H1 (cell line): ENCODE measurements around the gene TADA2B. TPM values are rescaled to one million over a fixed set of nuclear protein-coding genes. Genes with fewer than 3 reads are reported as not detected.

ENCODE experiments used
- CTCF ChIA-PET: fragments of 300-600 bp; sonication (Branson Sonifier 250); formaldehyde crosslinking; loops from one replicate; lab custom pipeline; 2021; ENCODE audit not compliant: partially characterized antibody; lab: Charles Lee
- POLR2A ChIA-PET: fragments of 300-600 bp; sonication (Branson Sonifier 250); formaldehyde crosslinking; loops from one replicate; lab custom pipeline; 2021; ENCODE audit warnings: inconsistent platforms; ENCODE audit not compliant: partially characterized antibody; lab: Charles Lee
- DNase-seq, 2 experiments: peaks; one replicate each; pipeline versions ENCODE4 v3.0.0 to v3.0.0-alpha.2; 2010 to 2022; ENCODE audit warnings: low spot score in 2 of 2, low read depth in 1 of 2, mixed read lengths in 1 of 2
- FAIRE-seq: peaks from 2 replicates; lab custom pipeline; 2011; peaks lifted over from hg19 to GRCh38; lab: Jason Lieb, UNC
- H2AFZ ChIP-seq: 2 replicates; pipeline ENCODE4 v1.8.1; 2012; ENCODE audit warnings: low read length, inconsistent platforms
- H2AK5ac ChIP-seq: 2 replicates; pipeline ENCODE4 v1.6.1; 2013; ENCODE audit warnings: low read depth, low read length
- H2BK120ac ChIP-seq: replicated peaks from 2 replicates; pipeline ENCODE3; 2013; ENCODE audit warnings: low read depth, low read length, inconsistent platforms
- H2BK12ac ChIP-seq: 2 replicates; pipeline ENCODE4 v1.6.1; 2013; ENCODE audit warnings: low read depth, low read length
- H2BK15ac ChIP-seq: 2 replicates; pipeline ENCODE4 v1.6.1; 2013; ENCODE audit warnings: low read length
- H2BK20ac ChIP-seq: 2 replicates; pipeline ENCODE4 v1.6.1; 2013; ENCODE audit warnings: low read length
- H2BK5ac ChIP-seq: 2 replicates; pipeline ENCODE4 v1.6.1; 2013; ENCODE audit warnings: low read depth, low read length
- H3K14ac ChIP-seq: 2 replicates; pipeline ENCODE4 v1.6.1; 2013; ENCODE audit warnings: inconsistent platforms; ENCODE audit not compliant: insufficient read length
- H3K18ac ChIP-seq: 2 replicates; pipeline ENCODE4 v1.6.1; 2013; ENCODE audit warnings: low read length; ENCODE audit errors: extremely low read depth
- H3K23ac ChIP-seq: 2 replicates; pipeline ENCODE4 v1.6.1; 2013; ENCODE audit warnings: inconsistent platforms; ENCODE audit not compliant: insufficient read length
- H3K23me2 ChIP-seq: 2 replicates; pipeline ENCODE4 v1.6.1; 2013; ENCODE audit warnings: low read depth, low read length
- H3K27ac ChIP-seq: 2 replicates; pipeline ENCODE4 v1.6.1; 2011; ENCODE audit warnings: low read depth, low read length, inconsistent platforms
- H3K27me3 ChIP-seq, 4 experiments: replicated peaks in 1 of 4; 1 replicate in 1 of 4; 2 replicates in 3 of 4; pipeline versions ENCODE4 v1.6.1 to v1.8.1; 2011 to 2013; ENCODE audit warnings: low read length in 3 of 4, mild to moderate bottlenecking in 3 of 4, inconsistent platforms in 2 of 4, mixed read lengths in 2 of 4, moderate library complexity in 1 of 4; ENCODE audit not compliant: control insufficient read depth in 3 of 4, insufficient read depth in 3 of 4; ENCODE audit errors: extremely low read depth in 1 of 4
- H3K36me3 ChIP-seq, 4 experiments: 2 replicates each; pipeline versions ENCODE4 v1.6.1 to v1.8.1; 2011 to 2013; ENCODE audit warnings: mild to moderate bottlenecking in 4 of 4, low read length in 3 of 4, moderate library complexity in 2 of 4, control low read depth in 1 of 4, inconsistent platforms in 1 of 4; ENCODE audit not compliant: insufficient read depth in 4 of 4, control insufficient read depth in 2 of 4
- H3K4ac ChIP-seq: replicated peaks from 2 replicates; pipeline ENCODE3; 2013; ENCODE audit warnings: low read length, low read depth, mixed read lengths, inconsistent platforms; ENCODE audit not compliant: insufficient read length
- H3K4me1 ChIP-seq, 4 experiments: replicated peaks in 1 of 4; 1 replicate in 1 of 4; 2 replicates in 3 of 4; pipeline versions ENCODE4 v1.6.1 to v1.8.1; 2011 to 2013; ENCODE audit warnings: low read length in 3 of 4, inconsistent platforms in 2 of 4, mixed read lengths in 1 of 4; ENCODE audit not compliant: insufficient read depth in 4 of 4, control insufficient read depth in 3 of 4
- H3K4me2 ChIP-seq, 2 experiments: 2 replicates each; pipeline versions ENCODE4 v1.6.1 to v1.8.1; 2011 to 2013; ENCODE audit warnings: low read depth in 2 of 2, low read length in 2 of 2, control low read depth in 1 of 2, inconsistent platforms in 1 of 2, mild to moderate bottlenecking in 1 of 2; ENCODE audit not compliant: insufficient read depth in 1 of 2
- H3K4me3 ChIP-seq, 4 experiments: fragments of 200-600, 300-600 bp in 1 of 4; sonication (generic), shearing (Covaris generic), sonication (Bioruptor Twin) in 1 of 4; 2 replicates each; pipeline versions ENCODE4 v1.5.1 to v1.8.1; 2011 to 2016; ENCODE audit warnings: low read length in 4 of 4, low read depth in 3 of 4, control low read depth in 2 of 4, inconsistent platforms in 2 of 4, mild to moderate bottlenecking in 2 of 4, mixed read lengths in 1 of 4, moderate library complexity in 1 of 4; ENCODE audit not compliant: insufficient read depth in 2 of 4; ENCODE audit errors: extremely low read depth in 1 of 4
- H3K56ac ChIP-seq: replicated peaks from 2 replicates; pipeline ENCODE3; 2013; ENCODE audit warnings: low read depth, mild to moderate bottlenecking, mixed read lengths, low read length, inconsistent platforms; ENCODE audit not compliant: insufficient read length
- H3K79me1 ChIP-seq: 2 replicates; pipeline ENCODE4 v1.6.1; 2013; ENCODE audit warnings: low read depth, low read length, control low read depth
- H3K79me2 ChIP-seq, 2 experiments: 2 replicates each; pipeline versions ENCODE4 v1.6.1 to v1.8.1; 2012 to 2013; ENCODE audit warnings: low read length in 2 of 2, mild to moderate bottlenecking in 2 of 2, inconsistent platforms in 1 of 2; ENCODE audit not compliant: insufficient read depth in 2 of 2, control insufficient read depth in 1 of 2
- H3K9ac ChIP-seq, 4 experiments: replicated peaks in 1 of 4; 1 replicate in 1 of 4; 2 replicates in 3 of 4; pipeline versions ENCODE4 v1.6.1 to v1.8.1; 2011 to 2013; ENCODE audit warnings: low read depth in 3 of 4, low read length in 3 of 4, control low read depth in 2 of 4, mild to moderate bottlenecking in 2 of 4, moderate library complexity in 2 of 4, inconsistent platforms in 1 of 4; ENCODE audit errors: extremely low read depth in 1 of 4
- H3K9me3 ChIP-seq, 2 experiments: 2 replicates each; pipeline versions ENCODE4 v1.6.1 to v1.8.1; 2012 to 2013; ENCODE audit warnings: mild to moderate bottlenecking in 2 of 2, moderate library complexity in 2 of 2, control low read depth in 1 of 2, inconsistent platforms in 1 of 2, low read depth in 1 of 2, low read length in 1 of 2, mixed read lengths in 1 of 2; ENCODE audit not compliant: insufficient read depth in 2 of 2
- H4K20me1 ChIP-seq, 2 experiments: replicated peaks in 1 of 2; 2 replicates each; pipeline versions ENCODE3 to v1.8.1; 2011 to 2013; ENCODE audit warnings: inconsistent platforms in 2 of 2, low read length in 2 of 2, mild to moderate bottlenecking in 1 of 2; ENCODE audit not compliant: insufficient read depth in 2 of 2, control insufficient read depth in 1 of 2
- H4K5ac ChIP-seq: 2 replicates; pipeline ENCODE4 v1.6.1; 2013; ENCODE audit warnings: low read length, low read depth, mixed read lengths, inconsistent platforms; ENCODE audit not compliant: insufficient read length
- H4K8ac ChIP-seq: 2 replicates; pipeline ENCODE4 v1.8.0; 2013; ENCODE audit warnings: mild to moderate bottlenecking, moderate library complexity, low read length, inconsistent platforms; ENCODE audit not compliant: insufficient read depth; ENCODE audit errors: extremely low read depth
- H4K91ac ChIP-seq: replicated peaks from 2 replicates; pipeline ENCODE3; 2013; ENCODE audit warnings: low read length, mixed read lengths, inconsistent platforms; ENCODE audit not compliant: insufficient read length
- JUND ChIP-seq: IDR thresholded peaks from 2 replicates; pipeline ENCODE4 v1.6.1; 2011; ENCODE audit warnings: mild to moderate bottlenecking, improper control_type of control experiment, low read length
- SAP30 ChIP-seq: fragments of 300-600 bp; sonication (generic); IDR thresholded peaks from 2 replicates; pipeline ENCODE4 v1.7.1; 2012; ENCODE audit warnings: low read length, moderate library complexity, mild to moderate bottlenecking, inconsistent platforms; ENCODE audit not compliant: insufficient read depth, insufficient replicate concordance
- TAF7 ChIP-seq: optimal IDR thresholded peaks from 2 replicates; pipeline ENCODE3; 2011; ENCODE audit warnings: low read depth, mild to moderate bottlenecking, inconsistent platforms, low read length, moderate library complexity, borderline replicate concordance
- TCF12 ChIP-seq: IDR thresholded peaks from 2 replicates; pipeline ENCODE4 v1.6.1; 2011; ENCODE audit warnings: low read depth, mild to moderate bottlenecking, low read length
- WGBS, 2 experiments: shearing (Covaris generic) in 1 of 2; methylation state at CpG; one replicate each; pipeline versions ENCODE4 v1.1.6 to v1.1.7; 2013 to 2015; ENCODE audit warnings: low lambda C conversion rate in 2 of 2, mixed read lengths in 2 of 2, inconsistent platforms in 1 of 2, low coverage in 1 of 2, missing lambda C conversion rate in 1 of 2; ENCODE audit not compliant: insufficient replicate concordance in 2 of 2, insufficient coverage in 1 of 2, insufficient read length in 1 of 2; ENCODE audit errors: extremely low coverage in 1 of 2, missing lambda C conversion rate in 1 of 2; 5-methylcytosine and 5-hydroxymethylcytosine counted together
- polyA plus RNA-seq, 7 experiments: library from polyadenylated mRNA; depleted of rRNA in 3 of 7; stranded (reverse) in 5 of 7; unstranded in 2 of 7; fragments of >200 nt in 5 of 7; fragments of 200-250 nt in 2 of 7; gene quantifications; 1 replicate in 5 of 7; 2 replicates in 1 of 7; 4 replicates in 1 of 7; pipeline versions ENCODE4 v1.2.1 to v1.2.3, GENCODE V29; 2011 to 2013; ENCODE audit warnings: missing spikeins in 2 of 7, mixed read lengths in 2 of 7
- total RNA-seq: library from RNA; stranded (reverse); fragmentation: NEBNext Ultra II Directional; extraction: Animal tissue kit (Norgen Biotek cat#: 25700); gene quantifications from 2 replicates; pipeline ENCODE4 v1.2.1, GENCODE V29; 2021

The TADA2B gene
- total and polyA plus RNA-seq, 2 of the 8 experiments (the other 6 are each of a cell fraction or from before 2014, with no cell fraction given): 5.7 to 12.1 TPM

GRCh38 chr4:7083597-7084563 lies 40.7 kb downstream of the TADA2B start:
- H3K4me2 ChIP-seq: no peak overlapping the region; a peak in 1 of 4 replicates
- peaks cover 2 to 32% (median 19%) of the 10 kb centered on the region in 4 experiments for H3K27me3 ChIP-seq
- H3K9me3 ChIP-seq: peaks cover 5 to 6% of the 10 kb centered on the region in 2 experiments; a peak in 2 of 4 replicates
- H3K79me1 ChIP-seq: no peaks in the 10 kb centered on the region
- no peak overlapping the region for H3K18ac ChIP-seq
- no peak overlapping the region for H3K4me3 ChIP-seq
- H3K23ac ChIP-seq: no peak overlapping the region
- no peak overlapping the region for H2BK15ac ChIP-seq
- H2BK20ac ChIP-seq: no peak overlapping the region
- no peaks in the 10 kb centered on the region for H3K23me2 ChIP-seq
- TF ChIP-seq SAP30: no peak
- TF ChIP-seq JUND: no peak
- TF ChIP-seq TAF7: no peak
- TF ChIP-seq TCF12: no peak
- no peak overlapping the region for H2BK12ac ChIP-seq
- no peak overlapping the region for H3K14ac ChIP-seq
- H3K36me3 ChIP-seq: no peaks in the 10 kb centered on the region
- no peak overlapping the region for H2BK120ac ChIP-seq
- no peak overlapping the region for H3K56ac ChIP-seq
- CTCF ChIA-PET: interaction anchor here (0.6 to 10.4 kb wide), 18 partner anchors 11 to 985 kb away, joined by 3 to 90 read pairs (median 4); partner anchors contain the start of genes GRPEL1 and TADA2B
- no peaks in the 10 kb centered on the region; a peak in 1 of 7 replicates for H3K4me1 ChIP-seq
- no peaks in the 10 kb centered on the region for H4K20me1 ChIP-seq
- no peak overlapping the region for H3K9ac ChIP-seq
- H3K79me2 ChIP-seq: no peaks in the 10 kb centered on the region
- H2BK5ac ChIP-seq: no peak overlapping the region
- WGBS, 2 experiments: 77% methylated on average over 9 of the region's 9 CpGs; no CpG with 5 or more reads in 1 of the 2 experiments
- no peak overlapping the region for H3K4ac ChIP-seq
- H4K5ac ChIP-seq: no peak overlapping the region
- no peak overlapping the region for H4K91ac ChIP-seq
- POLR2A ChIA-PET: interaction anchor here (0.7 to 1.3 kb wide), 2 partner anchors 15 to 16 kb away, joined by 3 to 4 read pairs; partner anchors contain the start of gene GRPEL1
- no peak for DNase-seq
- H2AK5ac ChIP-seq: no peak overlapping the region
- H4K8ac ChIP-seq: peak overlapping the region; percentile 57; the same call in 1 of the 2 replicates
- H2AFZ ChIP-seq: no peak overlapping the region
- no peak for FAIRE-seq
- no peak overlapping the region for H3K27ac ChIP-seq
